PC-9 (cell line): ENCODE data around the gene TDP2. TPM values are rescaled to one million over a fixed set of nuclear protein-coding genes. Genes with fewer than 3 reads are reported as not detected.

Experiments used
- BruUV-seq: library from RNA; stranded (reverse); fragments of 400-500 nt; replicated peaks from 2 replicates; lab custom pipeline; 2021; lab: Mats Ljungman, UMichigan
- CTCF ChIA-PET: fragments of 300-600 bp; sonication (Branson Sonifier 250); formaldehyde crosslinking; loops from one replicate; lab custom pipeline; 2022; ENCODE audit warnings: antibody characterized with exemption; lab: Charles Lee
- POLR2A ChIA-PET: fragments of 300-600 bp; sonication (Branson Sonifier 250); formaldehyde crosslinking; loops from one replicate; lab custom pipeline; 2022; ENCODE audit warnings: antibody characterized with exemption; ENCODE audit not compliant: unreplicated experiment; lab: Charles Lee
- DNase-seq, 2 experiments: peaks; one replicate each; pipeline versions ENCODE4 v3.0.0 to v3.0.0-alpha.2; 2015 to 2022; ENCODE audit warnings: mixed read lengths in 1 of 2
- H2AFZ ChIP-seq: fragments of 200-600 bp; sonication (generic); 2 replicates; pipeline ENCODE4 v1.8.1; 2017; ENCODE audit warnings: antibody characterized with exemption
- H3F3A ChIP-seq: fragments of 200-600 bp; sonication (generic); 2 replicates; pipeline ENCODE4 v1.8.1; 2017; ENCODE audit warnings: antibody characterized with exemption, mild to moderate bottlenecking, low read depth; ENCODE audit not compliant: insufficient read depth
- H3K27ac ChIP-seq: fragments of 200-600 bp; sonication (generic); 2 replicates; pipeline ENCODE4 v1.6.1; 2016; ENCODE audit warnings: mixed run types
- H3K27me3 ChIP-seq: fragments of 200-600 bp; sonication (generic); 2 replicates; pipeline ENCODE4 v1.6.1; 2016; ENCODE audit warnings: low read depth, mixed run types; ENCODE audit not compliant: insufficient read depth
- H3K36me3 ChIP-seq: fragments of 200-600 bp; sonication (generic); 2 replicates; pipeline ENCODE4 v1.6.1; 2016; ENCODE audit warnings: low read depth, mixed run types
- H3K4me1 ChIP-seq: fragments of 200-600 bp; sonication (generic); replicated peaks from 2 replicates; pipeline ENCODE4 v1.6.1; 2016; ENCODE audit warnings: mixed run types; ENCODE audit not compliant: insufficient read depth
- H3K4me2 ChIP-seq: fragments of 200-600 bp; sonication (generic); 2 replicates; pipeline ENCODE4 v1.6.1; 2017; ENCODE audit warnings: mixed run types
- H3K4me3 ChIP-seq: fragments of 200-600 bp; sonication (generic); 2 replicates; pipeline ENCODE4 v1.6.1; 2016; ENCODE audit warnings: mixed run types
- H3K79me2 ChIP-seq: fragments of 200-600 bp; sonication (generic); 2 replicates; pipeline ENCODE4 v1.6.1; 2017; ENCODE audit warnings: low read depth, mixed run types
- H3K9me2 ChIP-seq: fragments of 200-600 bp; sonication (generic); 2 replicates; pipeline ENCODE4 v1.8.1; 2017; ENCODE audit warnings: mild to moderate bottlenecking; ENCODE audit not compliant: insufficient read depth
- H3K9me3 ChIP-seq: fragments of 200-600 bp; sonication (generic); 2 replicates; pipeline ENCODE4 v1.8.1; 2016; ENCODE audit warnings: low read depth; ENCODE audit not compliant: insufficient read depth
- H4K20me1 ChIP-seq: fragments of 200-600 bp; sonication (generic); 2 replicates; pipeline ENCODE4 v1.8.1; 2017; ENCODE audit not compliant: insufficient read depth
- EZH2 ChIP-seq: fragments of 200-600 bp; sonication (generic); IDR thresholded peaks from 2 replicates; pipeline ENCODE4 v1.8.0; 2017; ENCODE audit warnings: antibody characterized with exemption, low read depth
- intact Hi-C: fragments of 100-400 bp; cut with micrococcal nuclease; formaldehyde crosslinking; loops from one replicate; pipeline ENCODE4 v1.10.0; 2022; ENCODE audit not compliant: unreplicated experiment
- total RNA-seq: library from RNA; stranded (reverse); gene quantifications from 2 replicates; pipeline ENCODE4 v1.2.3, GENCODE V29; 2021
- TF ChIP-seq, protein P1 (sequence below): fragments of 200-600 bp; sonication (generic); conservative IDR thresholded peaks from 2 replicates; pipeline ENCODE4 v1.6.1; 2017; ENCODE audit warnings: mixed run types, antibody characterized with exemption, mild to moderate bottlenecking, moderate library complexity

TDP2 gene
- total RNA-seq, 1 experiment from 2014 or later: 95.8 TPM

DNA sequence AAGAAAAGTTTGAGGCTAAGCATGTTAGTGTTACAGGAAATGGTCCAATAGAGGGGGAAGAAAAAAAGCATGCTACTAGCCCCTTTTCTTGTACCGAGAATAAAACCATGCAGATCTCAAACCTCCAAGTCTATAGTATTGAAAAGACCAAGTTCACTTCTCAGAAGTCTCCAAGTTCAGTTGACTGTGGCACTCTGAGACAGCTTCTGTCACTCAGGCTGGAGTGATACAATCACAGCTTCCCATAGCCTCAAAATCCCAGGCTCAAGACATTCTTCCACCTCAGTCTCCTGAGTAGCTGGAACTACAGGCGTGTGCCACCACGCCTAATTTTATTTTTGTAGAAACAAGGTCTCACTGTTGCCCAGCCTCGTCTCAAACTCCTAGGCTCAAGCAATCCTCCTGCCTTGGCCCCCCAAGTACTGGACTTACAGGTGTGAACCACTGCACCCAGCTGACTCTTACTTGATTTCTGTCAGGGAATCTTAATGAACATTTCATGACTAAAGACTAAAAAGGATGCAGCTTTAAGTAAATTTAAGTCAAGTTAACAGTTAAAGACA lies 36.1 kb upstream of the TDP2 start:
- Histone ChIP-seq H2AFZ (no peak overlapping the region), H4K20me1 (peaks cover 12% of the 10 kb centered on the region), H3K27ac (peak overlapping the region; percentile 22; the same call in 1 of the 2 replicates), H3K9me2 (no peaks in the 10 kb centered on the region), H3K79me2 (no peaks in the 10 kb centered on the region), H3K4me1 (no peaks in the 10 kb centered on the region), H3F3A (peaks cover 82% of the 10 kb centered on the region), H3K4me3 (no peak overlapping the region), H3K27me3 (no peaks in the 10 kb centered on the region), H3K9me3 (no peaks in the 10 kb centered on the region), H3K36me3 (peaks cover 34% of the 10 kb centered on the region), H3K4me2 (no peak overlapping the region)
- BruUV-seq: no TSS peak
- TF ChIP-seq EZH2: no peak
- TF ChIP-seq, protein P1, sequence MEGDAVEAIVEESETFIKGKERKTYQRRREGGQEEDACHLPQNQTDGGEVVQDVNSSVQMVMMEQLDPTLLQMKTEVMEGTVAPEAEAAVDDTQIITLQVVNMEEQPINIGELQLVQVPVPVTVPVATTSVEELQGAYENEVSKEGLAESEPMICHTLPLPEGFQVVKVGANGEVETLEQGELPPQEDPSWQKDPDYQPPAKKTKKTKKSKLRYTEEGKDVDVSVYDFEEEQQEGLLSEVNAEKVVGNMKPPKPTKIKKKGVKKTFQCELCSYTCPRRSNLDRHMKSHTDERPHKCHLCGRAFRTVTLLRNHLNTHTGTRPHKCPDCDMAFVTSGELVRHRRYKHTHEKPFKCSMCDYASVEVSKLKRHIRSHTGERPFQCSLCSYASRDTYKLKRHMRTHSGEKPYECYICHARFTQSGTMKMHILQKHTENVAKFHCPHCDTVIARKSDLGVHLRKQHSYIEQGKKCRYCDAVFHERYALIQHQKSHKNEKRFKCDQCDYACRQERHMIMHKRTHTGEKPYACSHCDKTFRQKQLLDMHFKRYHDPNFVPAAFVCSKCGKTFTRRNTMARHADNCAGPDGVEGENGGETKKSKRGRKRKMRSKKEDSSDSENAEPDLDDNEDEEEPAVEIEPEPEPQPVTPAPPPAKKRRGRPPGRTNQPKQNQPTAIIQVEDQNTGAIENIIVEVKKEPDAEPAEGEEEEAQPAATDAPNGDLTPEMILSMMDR: no peak
- intact Hi-C loops: loop anchor here (5.0 kb wide), 1 partner anchor 370 kb away; no protein-coding TSS in a partner anchor
- ChIA-PET CTCF (no interaction called here), POLR2A (no interaction called here)
- no peak for DNase-seq

DNA sequence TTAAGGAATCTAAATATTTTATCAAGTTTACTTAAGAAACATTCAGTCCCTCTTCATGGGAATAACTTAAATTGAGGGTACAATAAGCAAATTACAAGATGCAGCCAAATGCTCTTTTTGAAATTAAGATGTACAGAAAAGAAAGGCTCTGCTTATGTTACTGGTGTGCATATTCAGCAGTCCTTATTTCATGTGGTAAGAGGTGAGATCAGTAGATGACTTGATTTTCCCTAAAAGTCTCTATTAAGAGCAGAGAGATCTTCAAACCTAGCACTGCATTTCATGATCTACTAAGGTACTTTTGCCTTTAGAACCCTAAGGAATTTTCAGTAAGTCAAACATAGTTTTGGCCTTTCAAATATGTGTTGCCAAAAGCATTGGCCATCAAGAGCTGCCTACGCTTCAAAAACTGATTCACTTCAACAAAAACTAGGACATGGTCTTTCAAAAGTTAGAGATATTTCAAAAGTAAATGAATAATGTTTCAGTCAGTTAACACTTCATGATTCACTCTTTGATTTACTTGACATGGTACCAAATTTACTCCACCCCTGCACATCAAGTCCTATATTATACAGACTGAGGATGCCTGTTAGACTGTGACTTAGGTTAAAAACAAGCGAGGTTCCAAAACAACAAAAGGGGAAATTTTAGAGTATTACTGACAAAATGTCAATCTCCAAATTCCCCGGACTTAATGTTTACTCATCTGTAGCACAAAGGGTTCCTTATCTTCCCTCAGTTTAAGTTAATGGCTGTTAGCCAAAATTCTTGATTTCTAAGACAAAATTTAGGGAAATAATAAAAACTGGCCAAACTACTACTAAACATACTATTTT lies 33.0 kb upstream of the TDP2 start:
- CTCF ChIA-PET: no interaction called here
- Histone ChIP-seq H2AFZ (no peak overlapping the region), H3K4me1 (no peaks in the 10 kb centered on the region), H3K27ac (no peak overlapping the region), H3K36me3 (peaks cover 8% of the 10 kb centered on the region; the same call in 1 of the 2 replicates), H3K4me3 (no peak overlapping the region), H3K4me2 (no peak overlapping the region), H3K9me3 (no peaks in the 10 kb centered on the region), H4K20me1 (peaks cover 11% of the 10 kb centered on the region), H3K27me3 (no peaks in the 10 kb centered on the region), H3K9me2 (no peaks in the 10 kb centered on the region), H3F3A (peaks cover 57% of the 10 kb centered on the region), H3K79me2 (no peaks in the 10 kb centered on the region)
- intact Hi-C loops: loop anchor here (5.0 kb wide), 1 partner anchor 373 kb away; no protein-coding TSS in a partner anchor
- no TSS peak for BruUV-seq
- POLR2A ChIA-PET: no interaction called here
- no peak for TF ChIP-seq EZH2
- TF ChIP-seq, protein P1: no peak
- no peak for DNase-seq

DNA sequence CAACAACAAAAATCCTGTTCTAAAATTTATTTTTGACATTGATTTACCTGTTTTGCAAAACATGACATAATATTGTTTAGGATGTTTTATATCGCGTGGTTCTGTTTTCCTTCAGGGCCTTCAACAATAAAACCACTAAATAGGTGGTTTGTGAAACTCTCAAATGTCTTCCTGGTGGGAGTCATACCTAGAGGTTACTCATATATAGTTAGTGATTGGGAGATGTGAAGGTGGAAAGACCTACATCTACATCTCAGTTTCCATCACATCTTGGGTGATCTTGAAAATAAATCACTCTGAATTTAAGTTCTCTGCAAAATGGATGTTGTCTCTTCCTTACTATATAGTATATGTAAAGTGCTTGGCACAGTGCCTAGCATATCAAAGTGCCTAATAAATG lies 29.4 kb upstream of the TDP2 start:
- intact Hi-C loops: no loop called here
- POLR2A ChIA-PET: no interaction called here
- no peaks in the 10 kb centered on the region for H3K27me3 ChIP-seq
- H3K36me3 ChIP-seq: no peaks in the 10 kb centered on the region
- H3K9me2 ChIP-seq: no peaks in the 10 kb centered on the region
- TF ChIP-seq EZH2: no peak
- TF ChIP-seq, protein P1: no peak
- no peaks in the 10 kb centered on the region for H4K20me1 ChIP-seq
- no peak for DNase-seq
- no peaks in the 10 kb centered on the region for H3K4me1 ChIP-seq
- H3F3A ChIP-seq: peaks cover 26% of the 10 kb centered on the region
- no peak overlapping the region for H3K4me2 ChIP-seq
- no peak overlapping the region for H3K4me3 ChIP-seq
- no TSS peak for BruUV-seq
- no peaks in the 10 kb centered on the region for H3K9me3 ChIP-seq
- no peak overlapping the region for H3K27ac ChIP-seq
- CTCF ChIA-PET: interaction anchor here (0.6 kb wide), 1 partner anchor 173 kb away, joined by 11 read pairs; no protein-coding TSS in a partner anchor
- no peaks in the 10 kb centered on the region for H3K79me2 ChIP-seq
- H2AFZ ChIP-seq: no peak overlapping the region
